NCI-H1048 (cell line): ENCODE results near the gene BRCC3.
A peak's percentile ranks its signal among the peaks of the same experiment; 100 is the strongest.

Source experiments
- DNase-seq: peaks from one replicate; lab custom pipeline; 2025; lab: John Stamatoyannopoulos, UW

BRCC3 gene

GRCh38 chrX:155070975-155071693 lies at the start of gene BRCC3, which contains the start of the genes CMC4 and MTCP1:
TSS of gene BRCC3 (plus strand) at chrX:155071508. CDS start at chrX:155071528, 20 bp downstream.
TSS of gene CMC4 (minus strand) at chrX:155071136. CDS start at chrX:155064023, 7,113 bp downstream.
TSS of gene MTCP1 (minus strand) at chrX:155071136. CDS start at chrX:155066010, 5,126 bp downstream.
- peak; percentile 51 for DNase-seq

- no peak for DNase-seq
Observed at GRCh38 chrX:155022585-155022984, 48.7 kb upstream of the BRCC3 start, which contains the start of gene F8. TSS of gene F8 (minus strand) at chrX:155022723. CDS start at chrX:155022552, 171 bp downstream.

GRCh38 chrX:155023907-155024833 lies 47.1 kb upstream of the BRCC3 start:
- no peak for DNase-seq

- no peak for DNase-seq
Observed at GRCh38 chrX:155026420-155026726, 44.9 kb upstream of the BRCC3 start.

GRCh38 chrX:155026727-155027508 lies 44.4 kb upstream of the BRCC3 start, which contains the start of gene FUNDC2:
TSS of gene FUNDC2 (plus strand) at chrX:155026844. CDS start at chrX:155026939, 95 bp downstream.
- peak; percentile 60 for DNase-seq

GRCh38 chrX:155027509-155028066 lies 43.7 kb upstream of the BRCC3 start:
- no peak for DNase-seq

GRCh38 chrX:155028129-155028528 lies 43.2 kb upstream of the BRCC3 start:
- DNase-seq: no peak

GRCh38 chrX:155028877-155029291 lies 42.4 kb upstream of the BRCC3 start:
- DNase-seq: no peak

GRCh38 chrX:155031657-155032056 lies 39.7 kb upstream of the BRCC3 start:
- no peak for DNase-seq

GRCh38 chrX:155035688-155036087 lies 35.6 kb upstream of the BRCC3 start:
- DNase-seq: no peak

- DNase-seq: no peak
Observed at GRCh38 chrX:155046129-155046810, 25.0 kb upstream of the BRCC3 start.

- no peak for DNase-seq
Observed at GRCh38 chrX:155046811-155047528, 24.3 kb upstream of the BRCC3 start.

- DNase-seq: no peak
Observed at GRCh38 chrX:155048977-155049619, 22.2 kb upstream of the BRCC3 start.

- DNase-seq: no peak
Observed at GRCh38 chrX:155052738-155053498, 18.4 kb upstream of the BRCC3 start.

GRCh38 chrX:155053656-155054055 lies 17.7 kb upstream of the BRCC3 start:
- DNase-seq: no peak

GRCh38 chrX:155054255-155054654 lies 17.1 kb upstream of the BRCC3 start:
- no peak for DNase-seq

GRCh38 chrX:155055494-155055893 lies 15.8 kb upstream of the BRCC3 start:
- no peak for DNase-seq

GRCh38 chrX:155056471-155056870 lies 14.8 kb upstream of the BRCC3 start:
- no peak for DNase-seq
